GM12891 (cell line): Measurements from ENCODE around the gene RBFOX1.

Experiments
- DNase-seq: peaks from one replicate; pipeline ENCODE4 v3.0.0; 2011; ENCODE audit warnings: low spot score; ENCODE audit not compliant: insufficient read length
- FAIRE-seq: peaks from 2 replicates; lab custom pipeline; 2011; peaks lifted over from hg19 to GRCh38; lab: Jason Lieb, UNC
- PAX5 ChIP-seq: IDR thresholded peaks from 2 replicates; pipeline ENCODE4 v1.6.1; 2011; ENCODE audit warnings: low read length, moderate library complexity, mild to moderate bottlenecking; ENCODE audit not compliant: insufficient read depth, severe bottlenecking
- POLR2A ChIP-seq: IDR thresholded peaks from 2 replicates; pipeline ENCODE4 v1.6.1; 2011; ENCODE audit warnings: low read depth, low read length, control low read depth
- POLR2AphosphoS5 ChIP-seq: IDR thresholded peaks from 2 replicates; pipeline ENCODE4 v1.6.1; 2011; ENCODE audit warnings: low read depth, low read length, control low read depth
- POU2F2 ChIP-seq: IDR thresholded peaks from 2 replicates; pipeline ENCODE4 v1.6.1; 2011; ENCODE audit warnings: low read depth, mild to moderate bottlenecking, control low read depth, low read length, moderate library complexity
- SPI1 ChIP-seq: IDR thresholded peaks from 2 replicates; pipeline ENCODE4 v1.6.1; 2011; ENCODE audit warnings: low read depth, low read length, control low read depth
- TAF1 ChIP-seq: IDR thresholded peaks from 2 replicates; pipeline ENCODE4 v1.6.1; 2011; ENCODE audit warnings: low read depth, low read length, control low read depth

RBFOX1 gene

GRCh38 chr16:7597677-7598076, 265.0 kb downstream of the RBFOX1 start:
- TF ChIP-seq POLR2AphosphoS5: no peak
- TF ChIP-seq TAF1: no peak
- DNase-seq (no peak), FAIRE-seq (no peak)

GRCh38 chr16:7601100-7601499, 268.5 kb downstream of the RBFOX1 start:
- DNase-seq (no peak), FAIRE-seq (no peak)
- no peak for TF ChIP-seq PAX5
- no peak for TF ChIP-seq POLR2AphosphoS5
- no peak for TF ChIP-seq SPI1
- no peak for TF ChIP-seq TAF1
- TF ChIP-seq POLR2A: no peak
- TF ChIP-seq POU2F2: no peak

- TF ChIP-seq POLR2AphosphoS5 (no peak), POLR2A (no peak), POU2F2 (no peak), SPI1 (no peak), PAX5 (no peak), TAF1 (no peak)
- DNase-seq (no peak), FAIRE-seq (no peak)
These were observed 269.8 kb downstream of the RBFOX1 start for GRCh38 chr16:7602291-7602950.

- FAIRE-seq: no peak
- no peak for TF ChIP-seq POLR2AphosphoS5
- no peak for DNase-seq
These were observed 273.2 kb downstream of the RBFOX1 start for GRCh38 chr16:7605812-7606211.

GRCh38 chr16:7612671-7613070, 280.0 kb downstream of the RBFOX1 start:
- TF ChIP-seq PAX5: no peak
- TF ChIP-seq POU2F2: no peak
- no peak for TF ChIP-seq SPI1
- TF ChIP-seq TAF1: no peak
- no peak for TF ChIP-seq POLR2AphosphoS5
- no peak for TF ChIP-seq POLR2A
- no peak for DNase-seq

GRCh38 chr16:7613518-7613917, 280.9 kb downstream of the RBFOX1 start:
- DNase-seq: no peak
- no peak for FAIRE-seq
- TF ChIP-seq POLR2AphosphoS5: no peak
- TF ChIP-seq TAF1: no peak
- no peak for TF ChIP-seq POLR2A
- TF ChIP-seq PAX5: no peak
- TF ChIP-seq SPI1: no peak
- no peak for TF ChIP-seq POU2F2

More at GRCh38 chr16:7612671-7613070, 280.0 kb downstream of the RBFOX1 start:
- no peak for FAIRE-seq

- FAIRE-seq (no peak), DNase-seq (no peak)
- TF ChIP-seq SPI1 (no peak), PAX5 (no peak)
These were observed 281.6 kb downstream of the RBFOX1 start for GRCh38 chr16:7614021-7614795.

- TF ChIP-seq SPI1: no peak
- no peak for TF ChIP-seq POLR2A
- TF ChIP-seq TAF1: no peak
- TF ChIP-seq POU2F2: no peak
- TF ChIP-seq PAX5: no peak
- TF ChIP-seq POLR2AphosphoS5: no peak
- DNase-seq: no peak
- no peak for FAIRE-seq
These were observed 282.9 kb downstream of the RBFOX1 start for GRCh38 chr16:7615565-7615964.

- no peak for DNase-seq
- no peak for TF ChIP-seq PAX5
- no peak for TF ChIP-seq POU2F2
- TF ChIP-seq SPI1: no peak
- no peak for TF ChIP-seq POLR2AphosphoS5
- no peak for TF ChIP-seq TAF1
- no peak for TF ChIP-seq POLR2A
These were observed 292.5 kb downstream of the RBFOX1 start for GRCh38 chr16:7624871-7625766.

GRCh38 chr16:7628981-7629380, 296.3 kb downstream of the RBFOX1 start:
- DNase-seq: no peak
- no peak for TF ChIP-seq SPI1
- no peak for TF ChIP-seq POLR2AphosphoS5
- no peak for TF ChIP-seq TAF1
- TF ChIP-seq POLR2A: no peak
- TF ChIP-seq PAX5: no peak
- no peak for TF ChIP-seq POU2F2
- FAIRE-seq: no peak

More at GRCh38 chr16:7624871-7625766, 292.5 kb downstream of the RBFOX1 start:
- FAIRE-seq: no peak
